ENCODE measurements around the gene GPSM1. TPM values are rescaled to one million over a fixed set of nuclear protein-coding genes. Genes with fewer than 3 reads are reported as not detected.

The GPSM1 gene
- total RNA-seq, 1 experiment from 2014 or later, result 24.7 TPM

DNA sequence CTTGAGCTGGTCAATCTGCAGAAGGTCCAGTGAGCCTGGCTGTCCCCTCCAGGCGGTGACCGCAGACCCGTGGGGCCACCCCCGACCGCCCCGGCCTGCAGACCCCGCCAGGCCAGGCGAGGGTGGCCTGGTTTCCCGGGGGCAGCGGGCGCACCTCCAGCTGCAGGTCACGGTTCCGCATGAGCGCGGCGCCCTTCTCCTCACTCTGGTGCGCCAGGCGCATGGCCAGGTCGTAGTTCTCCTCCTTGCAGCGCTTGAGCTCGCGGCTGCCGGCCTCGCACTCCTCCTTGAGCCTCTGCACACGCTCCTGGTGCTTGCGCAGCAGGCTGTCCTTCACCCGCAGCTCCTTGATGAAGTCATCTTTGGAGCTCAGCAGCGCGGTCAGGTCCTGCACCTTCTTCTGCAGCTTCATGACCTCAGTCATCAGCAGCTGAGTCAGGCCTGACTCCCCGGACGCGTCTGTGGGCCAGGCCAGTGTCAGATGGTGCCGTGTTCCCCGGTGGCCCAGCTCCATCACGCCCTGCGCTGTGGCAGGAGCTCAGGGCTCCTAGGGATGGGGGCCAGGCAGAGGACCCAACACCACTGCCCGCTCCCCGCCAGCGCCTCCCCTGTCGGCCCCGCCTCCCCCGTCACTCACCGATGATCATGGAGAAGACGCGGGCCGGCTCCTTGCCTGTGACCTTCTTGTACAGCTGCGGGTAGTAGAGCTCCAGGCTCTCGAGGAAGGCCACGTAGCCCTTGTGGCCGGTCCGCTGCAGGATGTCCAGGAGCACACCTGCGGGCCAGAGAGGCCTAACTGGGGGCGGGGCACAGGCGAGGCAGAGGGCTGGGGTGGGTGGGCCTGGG is 43.6 kb downstream of the GPSM1 start:
- no peaks in the 10 kb centered on the region for H3K9me3 ChIP-seq (ENCODE audit: control insufficient read depth, low read depth, low read length)
- H3K18ac ChIP-seq (ENCODE audit: insufficient read length, low read depth, low read length), result no peak overlapping the region
- no peak overlapping the region for H3K9ac ChIP-seq (ENCODE audit: extremely low read depth, insufficient read length, low read length)
- no peak overlapping the region for H2BK120ac ChIP-seq (ENCODE audit: low read depth, low read length, poor library complexity, severe bottlenecking)
- H2BK15ac ChIP-seq (ENCODE audit: low read depth, low read length), result no peak overlapping the region
- H3K4me2 ChIP-seq (ENCODE audit: insufficient read depth, insufficient read length, low read length), result no peak overlapping the region
- no peaks in the 10 kb centered on the region for H3K23me2 ChIP-seq (ENCODE audit: insufficient read length, low read depth, low read length, poor library complexity, severe bottlenecking)
- H3K23ac ChIP-seq (ENCODE audit: insufficient read length, low read depth, low read length), result no peak overlapping the region
- H3K9me3 Mint-ChIP-seq, result no peaks in the 10 kb centered on the region
- H3K27me3 ChIP-seq (ENCODE audit: insufficient read depth, low read length), result no peaks in the 10 kb centered on the region
- H4K20me1 ChIP-seq (ENCODE audit: control insufficient read depth, insufficient read depth, insufficient read length), result no peaks in the 10 kb centered on the region
- no peak overlapping the region for H2BK20ac ChIP-seq (ENCODE audit: low read depth, low read length, poor library complexity, severe bottlenecking)
- H2BK12ac ChIP-seq (ENCODE audit: insufficient read length, low read depth, low read length), result no peak overlapping the region
- H3K27me3 Mint-ChIP-seq (ENCODE audit: low read depth), result peaks cover 1% of the 10 kb centered on the region; the same call in 1 of the 2 replicates
- peaks cover 0 to 5% of the 10 kb centered on the region in 2 experiments; a peak in 1 of 4 replicates for H3K4me1 Mint-ChIP-seq
- H3K14ac ChIP-seq (ENCODE audit: insufficient read depth, low read length), result no peak overlapping the region; the same call in 1 of the 2 replicates
- H3K56ac ChIP-seq (ENCODE audit: insufficient read length, low read depth, low read length), result no peak overlapping the region
- no peaks in the 10 kb centered on the region for H3K4me1 ChIP-seq (ENCODE audit: insufficient read depth, low read length)
- H3K79me2 ChIP-seq (ENCODE audit: insufficient read depth, low read length), result no peaks in the 10 kb centered on the region
- no peak overlapping the region for H2AFZ ChIP-seq (ENCODE audit: low read length)
- H4K8ac ChIP-seq (replicated peaks; ENCODE audit: insufficient read length, low read depth, low read length), result no peak overlapping the region
- H3K4ac ChIP-seq (ENCODE audit: low read depth, low read length), result no peak overlapping the region
- H3K36me3 Mint-ChIP-seq (ENCODE audit: insufficient read depth in 1 of 3, low read depth in 3 of 3), result peaks cover 0 to 10% (median 6%) of the 10 kb centered on the region in 3 experiments; a peak in 4 of 7 replicates
- no peaks in the 10 kb centered on the region for H3K79me1 ChIP-seq (ENCODE audit: insufficient read depth, low read depth, low read length, poor library complexity, severe bottlenecking)
- no peak overlapping the region for H4K91ac ChIP-seq (ENCODE audit: insufficient read length, low read depth, low read length)
- no peak overlapping the region for H4K5ac ChIP-seq (ENCODE audit: insufficient read length, low read depth, low read length)
- no peak for DNase-seq
- WGBS (ENCODE audit: extremely low coverage, insufficient read length, low lambda C conversion rate), result no CpG with 5 or more reads among the region's 54 CpGs
- no peak overlapping the region for H3K4me3 Mint-ChIP-seq
- H3K27ac ChIP-seq (ENCODE audit: insufficient read length, low read depth, low read length), result no peak overlapping the region
- TF ChIP-seq, protein P1, sequence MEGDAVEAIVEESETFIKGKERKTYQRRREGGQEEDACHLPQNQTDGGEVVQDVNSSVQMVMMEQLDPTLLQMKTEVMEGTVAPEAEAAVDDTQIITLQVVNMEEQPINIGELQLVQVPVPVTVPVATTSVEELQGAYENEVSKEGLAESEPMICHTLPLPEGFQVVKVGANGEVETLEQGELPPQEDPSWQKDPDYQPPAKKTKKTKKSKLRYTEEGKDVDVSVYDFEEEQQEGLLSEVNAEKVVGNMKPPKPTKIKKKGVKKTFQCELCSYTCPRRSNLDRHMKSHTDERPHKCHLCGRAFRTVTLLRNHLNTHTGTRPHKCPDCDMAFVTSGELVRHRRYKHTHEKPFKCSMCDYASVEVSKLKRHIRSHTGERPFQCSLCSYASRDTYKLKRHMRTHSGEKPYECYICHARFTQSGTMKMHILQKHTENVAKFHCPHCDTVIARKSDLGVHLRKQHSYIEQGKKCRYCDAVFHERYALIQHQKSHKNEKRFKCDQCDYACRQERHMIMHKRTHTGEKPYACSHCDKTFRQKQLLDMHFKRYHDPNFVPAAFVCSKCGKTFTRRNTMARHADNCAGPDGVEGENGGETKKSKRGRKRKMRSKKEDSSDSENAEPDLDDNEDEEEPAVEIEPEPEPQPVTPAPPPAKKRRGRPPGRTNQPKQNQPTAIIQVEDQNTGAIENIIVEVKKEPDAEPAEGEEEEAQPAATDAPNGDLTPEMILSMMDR (conservative IDR thresholded peaks at IDR 0.05), result no peak
- H3T11ph ChIP-seq (ENCODE audit: low read length), result no peak overlapping the region
- H3K27ac Mint-ChIP-seq, result 0 out of 7 replicates have a peak overlapping the region, but pooled peaks of 1 of the 3 experiments have one; percentile 77
- no peak overlapping the region for H2AK5ac ChIP-seq (ENCODE audit: insufficient read length, low read length)
- no peak overlapping the region for H2BK5ac ChIP-seq (ENCODE audit: insufficient read length, low read length)
